Left ventricle myocardium superior (tissue), 1 donor: ENCODE results near the gene WSB2. TPM values are rescaled to one million over a fixed set of nuclear protein-coding genes. Genes with fewer than 3 reads are reported as not detected.
"Not testable (repeated sequence)": the region's sequence is repeated elsewhere in the genome, so short reads cannot be mapped to it uniquely, and the experiment has no call there.

Experiments
- ATAC-seq: fragments of 200-7000 bp; cut with Tn5 transposase; one replicate; pipeline ENCODE4 v1.9.1; 2020; ENCODE audit warnings: mild to moderate bottlenecking, moderate library complexity
- DNase-seq: peaks from one replicate; pipeline ENCODE4 v3.0.0-alpha.2; 2020
- intact Hi-C: fragments of 100-400 bp; cut with micrococcal nuclease; formaldehyde crosslinking; loops from one replicate; pipeline ENCODE4 v1.11.0; 2022
- total RNA-seq: library from RNA; stranded (reverse); fragmentation: NEBNext Ultra II Directional; extraction: Animal tissue kit (Norgen Biotek cat#: 25700); gene quantifications from one replicate; pipeline ENCODE4 v1.2.1, GENCODE V29; 2021
- donor health status: DM: no; HTN: yes; CAD: no; lungs with severe emphysema.

WSB2 gene
- total RNA-seq, 1 donor from 2014 or later: 103 TPM

DNA sequence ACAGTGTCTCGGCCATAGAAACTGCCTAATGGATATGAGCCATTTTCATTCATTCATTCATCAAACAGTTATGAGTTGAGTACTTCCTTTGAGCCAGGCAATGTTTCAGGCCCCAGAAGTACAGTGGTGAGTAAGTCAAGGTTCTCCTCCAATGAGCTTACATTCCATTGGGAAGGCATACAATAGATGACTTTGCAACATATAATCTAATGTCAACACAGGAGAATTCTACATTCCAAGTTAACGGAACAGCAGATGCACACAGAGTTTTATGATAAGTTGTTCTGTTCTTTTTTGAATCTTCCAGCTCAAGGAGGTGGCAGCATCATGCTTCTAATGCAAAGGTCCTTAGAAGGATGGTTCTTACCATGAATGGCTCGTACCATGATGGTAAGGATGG, 47.7 kb downstream of the WSB2 start:
- no peak for ATAC-seq
- intact Hi-C loops: no loop called here
- DNase-seq: no peak

DNA sequence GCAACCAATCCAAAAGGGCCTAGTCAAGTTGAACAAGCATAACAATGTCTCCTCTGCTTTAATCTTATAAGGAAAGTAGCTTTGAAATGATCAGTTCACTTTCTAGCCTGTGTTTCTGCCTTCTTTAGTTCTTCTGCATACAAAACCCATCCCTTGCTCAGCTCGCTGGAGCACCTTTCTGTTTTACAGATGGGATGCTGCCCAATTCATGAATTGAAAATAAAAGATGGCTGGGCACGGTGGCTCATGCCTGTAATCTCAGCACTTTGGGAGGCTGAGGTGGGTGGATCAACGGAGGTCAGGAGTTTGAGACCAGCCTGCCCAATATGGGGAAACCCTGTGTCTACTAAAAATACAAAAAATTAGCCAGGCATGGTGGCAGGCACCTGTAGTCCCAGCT, 49.0 kb downstream of the WSB2 start:
- DNase-seq: no peak
- intact Hi-C loops: no loop called here
- no peak for ATAC-seq

DNA sequence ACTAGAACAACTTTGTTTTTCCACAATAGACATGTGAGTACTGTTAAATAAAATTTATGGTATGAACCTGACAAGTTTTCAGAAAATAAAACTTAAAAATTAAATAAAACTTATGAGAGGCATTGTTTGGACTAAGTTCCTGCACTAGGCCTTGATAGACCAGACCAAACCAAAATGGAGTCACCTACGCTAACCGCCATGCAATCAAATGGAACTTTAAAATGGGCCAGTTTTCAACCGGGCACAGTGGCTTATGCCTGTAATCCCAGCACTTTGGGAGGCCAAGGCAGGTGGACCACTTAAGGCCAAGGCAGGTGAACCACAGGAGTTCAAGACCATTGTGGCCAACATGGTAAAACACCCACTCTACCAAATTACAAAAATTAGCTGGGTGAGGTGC, 49.6 kb downstream of the WSB2 start:
- intact Hi-C loops: no loop called here
- ATAC-seq: no peak
- DNase-seq: no peak

DNA sequence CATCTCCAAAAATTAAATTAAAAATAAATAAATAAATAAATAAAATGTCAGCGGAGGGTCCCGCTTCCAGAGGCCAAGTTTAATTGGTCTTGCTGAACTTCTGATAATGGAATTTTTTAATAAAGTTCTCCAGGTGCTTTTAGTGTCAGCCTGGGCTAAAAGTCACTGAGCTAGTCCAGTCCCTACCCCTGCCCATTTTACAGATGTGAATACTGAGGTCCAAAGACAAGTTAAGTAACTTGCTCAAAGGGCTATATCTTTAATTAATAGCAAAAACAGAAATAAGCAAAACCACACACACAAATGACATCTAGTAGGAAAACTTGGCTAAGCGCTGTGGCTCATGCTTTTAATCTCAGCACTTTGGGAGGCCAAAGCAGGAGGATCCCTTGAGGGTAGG, 50.1 kb downstream of the WSB2 start:
- ATAC-seq (no peak), DNase-seq (no peak)
- intact Hi-C loops: no loop called here

DNA sequence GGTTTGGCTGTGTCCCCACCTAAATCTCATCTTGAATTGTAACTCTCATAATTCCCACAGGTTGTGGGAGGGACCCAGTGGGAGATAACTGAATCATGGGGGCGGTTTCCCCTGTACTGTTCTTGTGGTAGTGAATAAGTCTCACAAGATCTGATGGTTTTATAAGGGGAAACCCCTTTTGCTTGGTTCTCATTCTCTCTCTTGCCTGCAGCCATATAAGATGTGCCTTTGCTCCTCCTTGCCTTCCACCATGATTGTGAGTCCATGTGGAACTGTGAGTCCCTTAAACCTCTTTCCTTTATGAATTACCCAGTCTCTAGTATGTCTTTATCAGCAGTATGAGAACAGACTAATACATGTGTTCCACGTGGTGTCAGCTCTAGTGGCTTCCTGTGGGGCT, 61.2 kb downstream of the WSB2 start:
- intact Hi-C loops, DNase-seq, ATAC-seq: not testable (repeated sequence)

DNA sequence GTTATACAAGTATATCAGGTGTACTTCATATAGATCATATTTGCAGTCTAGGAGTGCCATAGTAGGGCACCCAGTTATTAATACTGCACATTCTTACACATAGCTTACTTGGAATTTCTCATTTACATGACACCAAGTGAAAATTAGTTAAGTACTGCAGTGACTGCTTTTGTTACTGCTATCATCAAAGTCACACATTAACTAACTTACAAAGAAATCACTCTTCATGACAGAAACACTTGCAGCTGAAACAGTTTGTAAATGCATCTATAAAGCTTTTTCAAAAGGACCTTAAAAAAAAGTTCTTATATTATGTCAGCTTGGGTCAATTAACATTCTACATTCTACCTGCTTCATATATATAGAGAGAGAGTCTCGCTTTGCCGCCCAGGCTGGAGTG, 62.3 kb downstream of the WSB2 start:
- DNase-seq (no peak), ATAC-seq (no peak)
- intact Hi-C loops: no loop called here

DNA sequence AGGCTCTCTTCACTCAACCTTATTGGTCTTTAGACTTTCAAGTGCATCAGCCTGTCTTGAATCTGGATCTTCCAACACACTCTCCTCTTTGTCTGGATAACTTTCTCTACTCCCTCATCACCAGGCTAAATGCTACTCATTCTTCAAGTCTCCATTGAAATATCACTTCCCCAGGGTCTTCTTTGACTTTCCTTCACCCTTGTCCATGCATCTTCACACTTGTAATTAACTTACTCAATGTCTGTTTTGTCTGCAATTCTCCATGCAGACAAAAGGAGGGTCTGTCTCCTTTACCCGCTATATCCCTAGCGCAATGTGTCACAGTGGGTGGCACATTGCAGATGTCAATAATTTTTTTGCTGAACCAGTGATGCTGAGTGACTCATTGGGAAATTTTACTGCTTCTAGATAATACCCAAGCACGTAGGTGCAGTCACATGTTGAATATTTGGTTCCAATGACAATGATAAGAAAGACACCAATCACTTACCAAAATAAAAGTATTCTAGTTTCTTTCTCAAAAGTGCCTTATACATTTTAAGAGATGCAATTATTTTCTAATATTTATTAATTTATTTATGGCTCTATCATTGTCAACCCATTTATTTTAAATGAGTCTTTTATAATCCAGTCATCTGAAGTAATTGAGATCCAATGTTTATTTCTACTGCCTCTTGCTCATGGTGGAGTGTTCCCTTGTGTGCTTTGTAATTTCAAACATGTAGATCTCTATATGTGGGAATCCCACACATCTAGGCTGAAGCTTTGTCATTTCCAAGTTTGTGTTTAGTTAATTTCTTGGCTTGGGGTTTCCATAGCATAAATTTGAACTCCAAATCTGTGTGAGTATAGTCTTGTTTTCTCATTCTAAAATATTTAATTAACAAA, 66.2 kb downstream of the WSB2 start:
- DNase-seq (no peak), ATAC-seq (no peak)
- intact Hi-C loops: no loop called here

DNA sequence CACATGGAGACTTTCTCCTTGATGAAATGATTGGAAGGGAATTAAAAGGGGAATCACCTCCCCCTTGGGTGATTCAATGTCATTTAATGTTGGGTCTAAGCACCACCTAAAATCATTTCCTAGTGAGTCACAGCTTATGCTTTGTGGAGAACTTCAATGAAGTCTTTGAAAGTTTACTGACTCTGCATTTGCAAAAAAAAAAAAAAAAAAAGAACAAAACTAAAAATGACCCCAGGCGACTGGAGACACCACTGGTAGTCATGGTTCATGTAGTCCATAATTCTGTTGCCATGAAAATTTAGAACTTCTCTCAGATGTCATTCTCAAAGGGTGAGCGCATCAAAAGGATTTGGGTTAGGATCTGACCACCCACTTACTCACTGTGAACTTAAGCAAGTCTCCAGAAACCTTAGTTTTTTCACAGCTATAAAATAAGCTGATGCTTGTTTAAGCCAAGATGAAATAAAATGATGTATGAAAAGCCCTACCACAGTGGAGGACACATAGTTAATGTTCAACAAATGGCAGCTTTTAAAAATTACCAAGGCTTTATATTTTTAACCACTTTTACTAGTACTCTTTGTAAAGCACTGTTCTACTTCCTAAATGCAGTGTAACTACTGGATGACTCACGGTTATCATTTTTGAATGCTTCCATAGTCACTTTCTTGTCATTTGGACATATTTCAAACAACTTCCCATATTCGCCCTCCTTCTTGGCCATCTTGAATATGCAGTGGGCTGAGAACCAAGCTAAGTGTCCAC, 74.1 kb downstream of the WSB2 start:
- ATAC-seq: no peak
- no peak for DNase-seq
- intact Hi-C loops: no loop called here

DNA sequence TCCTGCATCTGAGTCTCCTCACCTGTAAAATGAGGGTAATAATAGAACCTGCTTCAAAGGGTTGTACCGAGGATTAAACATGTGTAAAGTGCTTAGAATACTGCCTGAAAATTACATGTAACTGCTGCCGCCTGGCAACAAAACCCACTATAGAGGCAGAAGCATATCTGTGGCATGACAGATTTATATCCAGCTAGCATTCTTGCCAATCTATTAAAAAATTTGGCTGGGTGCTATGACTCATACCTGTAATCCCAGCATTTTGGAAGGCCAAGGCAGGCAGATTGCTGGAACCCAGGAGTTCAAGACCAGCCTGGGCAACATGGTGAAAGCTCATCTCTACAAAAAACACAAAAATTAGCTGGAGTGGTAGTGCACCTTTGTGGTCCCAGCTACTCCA, 75.8 kb downstream of the WSB2 start:
- DNase-seq (no peak), ATAC-seq (no peak)
- intact Hi-C loops: no loop called here

Other genes with a start within 250 kb of the WSB2 start
- not detected for gene KSR2, start 92.2 kb downstream of the WSB2 start, total RNA-seq
- gene RFC5, start 44.5 kb downstream of the WSB2 start, total RNA-seq: 5.2 TPM
- gene VSIG10, start 42.8 kb upstream of the WSB2 start, total RNA-seq: 12.6 TPM
- 500 TPM for gene PEBP1, start 74.9 kb upstream of the WSB2 start, total RNA-seq